ENCODE results near the gene ERRFI1.
"Not testable (repeated sequence)": the region's sequence is repeated elsewhere in the genome, so short reads cannot be mapped to it uniquely, and the experiment has no call there.

The ERRFI1 gene

GRCh38 chr1:7963841-7964240 is 62.3 kb downstream of the ERRFI1 start:
- H3K9me3 ChIP-seq (ENCODE audit: control insufficient read depth in 5 of 5, low read length in 5 of 5); H3K4me3 ChIP-seq (ENCODE audit: low read depth in 1 of 5, low read length in 5 of 5); H3K27me3 ChIP-seq (ENCODE audit: control insufficient read depth in 5 of 5, insufficient read depth in 4 of 5, low read length in 5 of 5); H3K27ac ChIP-seq (ENCODE audit: low read depth, low read length); H3K9ac ChIP-seq (ENCODE audit: low read length in 5 of 5): not testable (repeated sequence)
- Histone ChIP-seq H3K4me1 (ENCODE audit: control insufficient read depth in 5 of 5, insufficient read depth in 5 of 5, low read length in 5 of 5) (peaks cover 3 to 48% (median 37%) of the 10 kb centered on the region in 5 donors), H3K36me3 (ENCODE audit: control insufficient read depth in 5 of 5, insufficient read depth in 5 of 5, low read length in 5 of 5) (peaks cover 15 to 48% (median 31%) of the 10 kb centered on the region in 5 donors)

GRCh38 chr1:7963378-7963730 is 62.8 kb downstream of the ERRFI1 start:
- not testable (repeated sequence) for H3K4me3 ChIP-seq (ENCODE audit: low read depth in 1 of 5, low read length in 5 of 5); H3K9ac ChIP-seq (ENCODE audit: low read length in 5 of 5); H3K27me3 ChIP-seq (ENCODE audit: control insufficient read depth in 5 of 5, insufficient read depth in 4 of 5, low read length in 5 of 5); H3K27ac ChIP-seq (ENCODE audit: low read depth, low read length); H3K9me3 ChIP-seq (ENCODE audit: control insufficient read depth in 5 of 5, low read length in 5 of 5)
- Histone ChIP-seq H3K36me3 (ENCODE audit: control insufficient read depth in 5 of 5, insufficient read depth in 5 of 5, low read length in 5 of 5) (peaks cover 14 to 43% (median 30%) of the 10 kb centered on the region in 5 donors), H3K4me1 (ENCODE audit: control insufficient read depth in 5 of 5, insufficient read depth in 5 of 5, low read length in 5 of 5) (peaks cover 3 to 48% (median 37%) of the 10 kb centered on the region in 5 donors)

GRCh38 chr1:7962636-7963377 is 63.3 kb downstream of the ERRFI1 start:
- peaks cover 3 to 47% (median 35%) of the 10 kb centered on the region in 5 donors for H3K4me1 ChIP-seq (ENCODE audit: control insufficient read depth in 5 of 5, insufficient read depth in 5 of 5, low read length in 5 of 5)
- peaks cover 14 to 43% (median 30%) of the 10 kb centered on the region in 5 donors for H3K36me3 ChIP-seq (ENCODE audit: control insufficient read depth in 5 of 5, insufficient read depth in 5 of 5, low read length in 5 of 5)
- H3K27me3 ChIP-seq (ENCODE audit: control insufficient read depth in 5 of 5, insufficient read depth in 4 of 5, low read length in 5 of 5), result no peaks in the 10 kb centered on the region
- peak overlapping the region in 4 of 5 donors; percentile 91 to 95 (median 92) for H3K9ac ChIP-seq (ENCODE audit: low read length in 5 of 5)
- no peaks in the 10 kb centered on the region for H3K9me3 ChIP-seq (ENCODE audit: control insufficient read depth in 5 of 5, low read length in 5 of 5)
- peak overlapping the region; percentile 99 for H3K27ac ChIP-seq (ENCODE audit: low read depth, low read length)
- peak overlapping the region in 4 of 5 donors; percentile 78 to 83 (median 80) for H3K4me3 ChIP-seq (ENCODE audit: low read depth in 1 of 5, low read length in 5 of 5)

- peak overlapping the region; percentile 78 to 83 (median 79) for H3K4me3 ChIP-seq (ENCODE audit: low read depth in 1 of 5, low read length in 5 of 5)
- H3K36me3 ChIP-seq (ENCODE audit: control insufficient read depth in 5 of 5, insufficient read depth in 5 of 5, low read length in 5 of 5), result peaks cover 11 to 39% (median 27%) of the 10 kb centered on the region in 5 donors
- H3K27me3 ChIP-seq (ENCODE audit: control insufficient read depth in 5 of 5, insufficient read depth in 4 of 5, low read length in 5 of 5), result no peaks in the 10 kb centered on the region
- no peaks in the 10 kb centered on the region for H3K9me3 ChIP-seq (ENCODE audit: control insufficient read depth in 5 of 5, low read length in 5 of 5)
- peaks cover 3 to 39% (median 27%) of the 10 kb centered on the region in 5 donors for H3K4me1 ChIP-seq (ENCODE audit: control insufficient read depth in 5 of 5, insufficient read depth in 5 of 5, low read length in 5 of 5)
- H3K27ac ChIP-seq (ENCODE audit: low read depth, low read length), result peak overlapping the region; percentile 99
- peak overlapping the region; percentile 90 to 95 (median 92) for H3K9ac ChIP-seq (ENCODE audit: low read length in 5 of 5)
Observed at GRCh38 chr1:7962014-7962335, 64.1 kb downstream of the ERRFI1 start.

Data from subcutaneous abdominal adipose tissue (tissue), 5 donors.